ENCODE data around the gene MAP9. TPM values are rescaled to one million over a fixed set of nuclear protein-coding genes. Genes with fewer than 3 reads are reported as not detected.

MAP9 gene
- total and polyA plus RNA-seq, 2 donors (not counting 3 experiments of a cell fraction or from before 2014, with no cell fraction given): 0.17 to 1.3 TPM

- intact Hi-C loops (cut with micrococcal nuclease): loop anchor here (1.0 to 5.0 kb wide), 4 partner anchors 38 to 973 kb away; partner anchors contain the start of gene CTSO
Observed at GRCh38 chr4:155403886-155404285, 27.1 kb upstream of the MAP9 start.

More at GRCh38 chr4:155403886-155404285, 27.1 kb upstream of the MAP9 start:
- H3K27ac ChIP-seq (ENCODE audit: insufficient read depth, low read depth, low read length): no peak overlapping the region
- H3K36me3 ChIP-seq (ENCODE audit: control insufficient read depth in 2 of 2, extremely low read depth in 1 of 2, insufficient read depth in 2 of 2, low read length in 2 of 2): no peaks in the 10 kb centered on the region
- H3K4me2 ChIP-seq (ENCODE audit: insufficient read depth, low read length): no peak overlapping the region
- no peak for TF ChIP-seq MYC (IDR thresholded peaks at IDR 0.05; ENCODE audit: low read depth, low read length)
- no peak for TF ChIP-seq GATA2 (IDR thresholded peaks at IDR 0.05; ENCODE audit: insufficient read depth, insufficient read length, low read depth, low read length)
- TF ChIP-seq CTCF (IDR thresholded peaks at IDR 0.05; ENCODE audit: extremely low read depth in 1 of 2, insufficient read depth in 1 of 2, low read depth in 1 of 2, low read length in 2 of 2): peak; percentile 6 to 22
- no peaks in the 10 kb centered on the region for H3K9me1 ChIP-seq (replicated peaks; ENCODE audit: control insufficient read depth, extremely low read depth, insufficient read depth, low read length)
- no peaks in the 10 kb centered on the region for H3K9me3 ChIP-seq (replicated peaks; ENCODE audit: control insufficient read depth, insufficient read depth, low read length)
- POLR2A ChIA-PET: no interaction called here
- DNase-seq (ENCODE audit: low read depth, low spot score) (peak; percentile 67), FAIRE-seq (peak; percentile 21)
- H3K9ac ChIP-seq (replicated peaks; ENCODE audit: extremely low read depth, insufficient read depth, low read length): no peak overlapping the region
- dilution Hi-C loops (cut with MboI; ENCODE audit: extremely low pct_ligation_motif_present, low sequenced_read_pairs): no loop called here
- H3K27me3 ChIP-seq (ENCODE audit: control insufficient read depth in 2 of 2, insufficient read depth in 2 of 2, low read length in 2 of 2): peaks cover 2 to 4% of the 10 kb centered on the region in 2 experiments
- no peaks in the 10 kb centered on the region for H3K4me1 ChIP-seq (ENCODE audit: control insufficient read depth, extremely low read depth, insufficient read depth, low read length)
- no peaks in the 10 kb centered on the region for H4K20me1 ChIP-seq (replicated peaks; ENCODE audit: control insufficient read depth, extremely low read depth, insufficient read depth, low read length)
- no peaks in the 10 kb centered on the region for H3K79me2 ChIP-seq (ENCODE audit: control insufficient read depth, insufficient read depth, low read length)
- CTCF ChIA-PET: interaction anchor here (0.7 to 4.5 kb wide), 27 partner anchors 10 to 1642 kb away, joined by 3 to 80 read pairs (median 3); partner anchors contain the start of gene CTSO
- no peak overlapping the region for H2AFZ ChIP-seq (ENCODE audit: low read depth, low read length)
- BruUV-seq (replicated peaks): no TSS peak
- no peak overlapping the region for H3K4me3 ChIP-seq (replicated peaks in 1 of 3; ENCODE audit: insufficient read depth in 1 of 3, low read depth in 1 of 3, low read length in 3 of 3)

Data from endothelial cell of umbilical vein (primary cell).